Measurements from ENCODE around the gene PPARD.

GRCh38 chr6:35327349-35328027 lies 14.9 kb upstream of the PPARD start:
- peak in 5 of 7 experiments; percentile 33 to 76 (median 55) for TF ChIP-seq CTCF (IDR thresholded peaks at IDR 0.05)
- no peak for TF ChIP-seq POLR2A (IDR thresholded peaks at IDR 0.05)
